ENCODE results near the gene SP7.

The SP7 gene

GRCh38 chr12:53277981-53278380, 58.2 kb downstream of the SP7 start:
- no peak for TF ChIP-seq CTCF (IDR thresholded peaks at IDR 0.05)
- no peak overlapping the region for H3K4me3 ChIP-seq
- H3K27ac ChIP-seq, result no peak overlapping the region
- H3K4me1 ChIP-seq, result no peaks in the 10 kb centered on the region
- DNase-seq, result no peak
- intact Hi-C loops (cut with DNase I; ENCODE audit: low total_unique reads), result no loop called here
- no peaks in the 10 kb centered on the region for H3K9me3 ChIP-seq
- no peaks in the 10 kb centered on the region for H3K36me3 ChIP-seq
- H3K27me3 ChIP-seq, result no peaks in the 10 kb centered on the region

Measured in tibial artery (tissue), 4 donors.